T1000 (cell line): ENCODE results near the gene PAQR3.
"Not testable (repeated sequence)": the region's sequence is repeated elsewhere in the genome, so short reads cannot be mapped to it uniquely, and the experiment has no call there.

Experiments used
- DNase-seq: peaks from one replicate; lab custom pipeline; 2025; ENCODE audit warnings: mixed read lengths; lab: John Stamatoyannopoulos, UW

PAQR3 gene

DNA sequence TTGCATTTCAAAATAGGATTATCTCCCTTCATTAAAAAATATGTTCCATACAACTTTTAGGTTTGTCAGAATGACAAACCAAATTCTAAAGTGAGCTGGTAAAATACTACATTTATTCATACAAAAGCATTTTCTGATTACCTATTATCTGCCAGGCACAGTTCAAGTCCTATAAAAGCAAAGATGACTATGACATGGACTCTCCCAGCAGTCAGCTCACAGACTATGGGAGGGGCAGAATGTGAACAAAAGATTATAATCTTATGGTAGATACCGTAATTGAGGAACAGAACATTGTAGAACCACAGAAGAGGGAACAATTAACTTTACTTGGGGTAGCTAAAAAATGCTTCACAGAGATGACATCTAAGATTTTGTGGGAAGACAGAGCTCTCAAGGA, 12.4 kb downstream of the PAQR3 start:
- no peak for DNase-seq

GRCh38 chr4:78923464-78924312, 15.6 kb downstream of the PAQR3 start:
- no peak for DNase-seq

DNA sequence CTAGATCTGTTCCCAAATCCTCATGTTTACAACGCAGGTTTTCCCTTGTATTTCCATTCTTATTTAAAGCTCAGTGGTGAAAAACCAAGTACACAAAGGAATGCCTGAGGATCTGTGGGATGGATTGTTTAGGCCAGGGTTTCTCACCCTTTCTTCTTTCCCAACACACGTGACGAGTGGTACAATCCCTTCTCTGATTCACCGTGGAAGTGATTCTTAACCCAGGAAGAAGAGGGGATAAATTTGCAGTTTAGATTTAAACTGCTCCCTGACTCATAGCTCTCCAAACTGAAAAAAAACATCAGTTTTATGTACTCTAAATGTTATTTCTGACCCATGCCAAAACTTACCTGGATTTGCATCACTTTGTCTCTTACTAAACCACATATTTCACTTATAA, 17.0 kb downstream of the PAQR3 start:
- no peak for DNase-seq

GRCh38 chr4:78910612-78911011, 28.6 kb downstream of the PAQR3 start:
- no peak for DNase-seq

DNA sequence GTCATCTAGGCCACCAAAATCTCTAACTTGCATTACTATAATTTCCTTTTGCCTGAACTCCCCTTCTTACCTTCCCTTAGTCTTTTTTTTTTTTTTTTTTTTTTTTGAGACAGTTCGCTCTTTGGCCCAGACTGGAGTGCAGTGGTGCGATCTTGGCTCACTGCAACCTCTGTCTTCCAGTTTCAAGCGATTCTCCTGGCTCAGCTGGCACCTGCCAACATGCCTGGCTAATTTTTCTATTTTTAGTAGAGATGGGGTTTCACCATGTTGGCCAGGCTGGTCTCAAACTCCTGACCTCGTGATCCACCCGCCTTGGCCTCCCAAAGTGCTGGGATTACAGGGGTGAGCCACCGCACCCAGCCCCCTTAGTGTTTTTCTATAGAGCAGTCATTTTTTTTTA, 30.3 kb downstream of the PAQR3 start:
- not testable (repeated sequence) for DNase-seq

DNA sequence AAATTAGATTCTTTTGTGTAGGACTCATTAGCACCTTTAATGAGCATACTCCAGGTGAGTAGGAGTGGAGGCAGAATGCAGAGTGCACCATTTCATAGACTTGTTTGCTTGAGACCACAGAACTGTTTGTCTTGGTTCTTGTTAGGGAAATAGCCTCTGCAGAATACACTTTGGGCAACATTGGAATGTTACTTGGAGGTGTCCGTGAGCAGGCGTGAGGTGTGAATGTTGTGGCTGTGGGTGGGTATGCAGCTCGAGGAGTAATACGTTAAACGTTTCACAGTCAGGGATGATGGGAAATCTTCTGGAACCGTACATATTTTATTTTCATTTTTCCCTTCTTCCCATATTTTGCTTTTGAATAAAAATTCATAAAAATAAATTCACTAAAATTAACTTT, 31.6 kb downstream of the PAQR3 start:
- no peak for DNase-seq

DNA sequence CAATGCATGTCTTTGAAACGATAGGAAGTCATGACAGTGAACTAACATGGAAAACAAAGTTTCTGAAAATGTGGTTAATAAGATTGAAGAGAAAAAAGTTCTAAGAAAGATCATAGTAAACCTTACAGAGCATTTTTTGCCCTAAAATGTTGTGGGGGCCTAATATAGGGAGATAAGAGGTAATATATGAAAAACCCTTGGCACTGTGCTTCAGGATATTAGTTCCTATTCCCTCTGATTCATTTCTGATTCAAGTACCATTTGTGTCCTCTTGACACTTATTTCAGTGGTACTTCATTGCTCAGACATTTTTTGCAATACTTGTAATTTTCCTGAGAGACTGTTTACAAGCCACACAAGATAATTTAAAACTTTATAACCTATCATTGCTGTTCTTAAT, 35.1 kb downstream of the PAQR3 start:
- no peak for DNase-seq

- no peak for DNase-seq
Observed at GRCh38 chr4:78902298-78902697, 36.9 kb downstream of the PAQR3 start.

GRCh38 chr4:78901882-78902281, 37.4 kb downstream of the PAQR3 start:
- DNase-seq: no peak

GRCh38 chr4:78899302-78899701, 39.9 kb downstream of the PAQR3 start:
- no peak for DNase-seq

- no peak for DNase-seq
Observed at GRCh38 chr4:78889955-78890354, 49.3 kb downstream of the PAQR3 start.

DNA sequence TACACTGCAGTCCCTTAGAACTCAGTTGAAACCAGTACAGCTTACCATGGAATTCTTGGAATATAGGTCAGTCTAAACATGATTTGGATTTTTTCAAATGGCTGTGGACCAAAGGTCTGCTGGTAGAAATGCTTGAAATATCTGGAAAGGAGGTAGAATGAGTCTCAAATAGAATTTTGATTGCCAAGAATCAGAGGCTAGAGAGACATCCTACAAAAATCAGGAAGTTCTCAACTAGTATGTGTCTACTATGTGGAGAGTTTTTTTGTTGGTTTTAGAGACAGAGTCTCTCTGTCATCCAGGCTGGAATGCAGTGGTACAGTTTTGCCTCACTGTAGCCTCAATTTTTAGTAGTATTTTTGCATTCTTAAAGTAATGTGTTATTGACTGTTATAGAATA, 53.6 kb downstream of the PAQR3 start:
- DNase-seq: no peak

DNA sequence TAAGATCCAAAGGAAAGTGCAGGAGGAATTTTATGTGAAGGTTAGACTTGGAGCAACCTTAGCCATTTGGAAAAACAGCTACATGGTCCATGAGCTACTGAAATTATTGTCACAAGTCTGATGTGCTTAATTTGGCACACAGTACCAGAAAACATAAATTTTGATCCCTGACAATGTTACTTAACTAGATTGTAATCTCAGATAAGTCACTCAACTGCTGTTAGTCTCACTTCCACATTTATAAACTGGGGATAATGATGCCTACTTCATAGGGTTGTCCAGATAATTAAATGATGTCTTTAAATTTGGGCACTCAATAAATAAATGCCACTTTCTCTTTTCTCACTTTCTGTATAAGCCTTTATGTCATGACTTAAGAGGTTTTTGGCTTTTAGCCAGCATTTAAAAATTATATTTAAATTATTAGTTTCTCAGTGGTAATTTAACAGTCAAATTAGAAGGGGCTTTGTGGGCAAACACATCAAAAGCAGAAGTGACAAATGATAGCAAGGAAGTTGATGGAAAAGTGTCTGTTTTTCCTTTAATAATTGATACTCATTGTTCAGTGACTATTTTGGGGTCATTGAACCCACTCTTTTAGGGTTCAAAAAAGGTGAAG, 58.3 kb downstream of the PAQR3 start:
- DNase-seq: no peak

- no peak for DNase-seq
Observed at GRCh38 chr4:78878031-78878430, 61.2 kb downstream of the PAQR3 start.

- no peak for DNase-seq
Observed at GRCh38 chr4:78876568-78877320, 62.5 kb downstream of the PAQR3 start.

DNA sequence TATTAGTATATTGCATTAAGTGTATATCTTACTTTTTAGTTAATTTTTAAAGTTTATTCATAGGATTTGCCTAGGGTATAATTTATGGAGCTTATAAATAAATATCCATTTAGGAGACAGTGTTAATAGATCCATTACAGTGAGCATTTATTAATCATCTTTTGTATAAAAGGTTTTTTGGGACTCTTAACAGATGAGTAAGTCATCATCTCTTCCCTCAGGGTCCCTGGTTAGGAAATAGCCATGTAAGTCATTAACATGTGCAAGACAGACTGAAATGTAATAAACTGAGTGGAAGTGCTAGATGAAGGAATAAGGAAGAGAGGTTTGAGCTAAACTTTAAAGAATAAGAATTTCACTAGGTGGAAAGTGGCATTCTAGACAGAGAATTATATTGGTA, 69.2 kb downstream of the PAQR3 start:
- DNase-seq: no peak

DNA sequence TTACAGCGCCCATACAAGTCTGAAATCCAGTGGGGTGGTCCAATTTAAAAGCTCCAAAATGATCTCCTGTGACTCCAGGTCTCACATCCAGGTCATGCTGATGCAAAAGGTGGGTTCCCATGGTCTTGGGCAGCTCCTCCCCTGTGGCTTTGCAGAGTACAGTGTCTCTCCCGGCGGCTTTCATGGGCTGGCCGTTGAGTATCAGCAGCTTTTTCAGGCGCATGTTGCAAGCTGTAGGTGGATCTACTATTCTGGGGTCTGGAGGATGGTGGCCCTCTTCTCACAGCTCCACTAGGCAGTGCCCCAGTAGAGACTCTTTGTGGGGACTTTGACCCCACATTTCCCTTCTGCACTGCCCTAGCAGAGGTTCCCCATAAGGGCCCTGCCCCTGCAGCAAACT, 70.5 kb downstream of the PAQR3 start:
- not testable (repeated sequence) for DNase-seq

DNA sequence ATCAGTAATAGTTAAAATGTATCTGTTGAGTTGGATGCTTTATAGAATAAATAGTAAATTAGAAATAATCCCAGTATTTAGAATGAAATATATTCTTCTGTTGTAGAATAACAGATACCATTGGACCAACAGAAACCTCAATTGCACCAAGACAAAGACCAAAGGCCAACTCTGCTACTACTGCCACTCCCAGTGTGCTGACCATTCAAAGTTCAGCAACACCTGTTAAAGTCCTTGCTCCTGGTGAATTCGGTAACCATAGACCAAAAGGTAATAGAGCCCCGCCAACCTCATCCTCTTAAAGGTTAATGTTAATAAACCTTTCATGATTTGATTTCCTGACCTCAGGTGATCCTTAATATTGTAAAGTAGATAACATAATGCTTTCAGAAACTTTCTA, 73.8 kb downstream of the PAQR3 start:
- no peak for DNase-seq

GRCh38 chr4:78864405-78865024, 74.7 kb downstream of the PAQR3 start:
- no peak for DNase-seq

GRCh38 chr4:78863991-78864390, 75.2 kb downstream of the PAQR3 start:
- no peak for DNase-seq

DNA sequence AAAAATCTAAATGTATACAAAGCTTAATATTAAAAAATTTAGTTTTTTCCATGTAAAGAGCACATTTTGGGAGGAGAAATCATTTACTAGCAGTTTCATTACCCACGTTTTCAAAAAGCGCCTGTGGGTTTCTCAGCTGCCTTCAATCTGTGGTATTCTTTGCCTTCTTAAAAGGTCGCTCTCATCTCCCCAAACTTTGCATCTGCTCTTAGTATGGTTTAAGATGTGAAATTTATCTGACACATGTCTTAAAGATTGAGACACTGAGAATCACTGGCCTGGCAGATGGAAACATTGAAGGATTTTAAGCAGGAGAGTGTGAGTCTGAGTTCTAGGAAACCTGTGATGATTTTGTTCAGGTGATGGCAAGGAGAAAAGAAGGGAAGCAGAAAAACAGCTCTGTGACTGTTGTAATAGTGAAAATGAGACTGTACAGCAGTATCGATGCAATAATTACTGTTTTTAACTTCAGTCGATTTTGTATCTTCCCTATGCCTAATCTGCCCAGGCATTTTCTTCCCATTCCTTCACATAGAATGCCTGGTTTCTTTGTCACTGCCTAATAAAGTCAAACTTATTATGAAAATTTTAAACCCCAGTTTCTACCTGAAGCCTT, 75.9 kb downstream of the PAQR3 start:
- no peak for DNase-seq

DNA sequence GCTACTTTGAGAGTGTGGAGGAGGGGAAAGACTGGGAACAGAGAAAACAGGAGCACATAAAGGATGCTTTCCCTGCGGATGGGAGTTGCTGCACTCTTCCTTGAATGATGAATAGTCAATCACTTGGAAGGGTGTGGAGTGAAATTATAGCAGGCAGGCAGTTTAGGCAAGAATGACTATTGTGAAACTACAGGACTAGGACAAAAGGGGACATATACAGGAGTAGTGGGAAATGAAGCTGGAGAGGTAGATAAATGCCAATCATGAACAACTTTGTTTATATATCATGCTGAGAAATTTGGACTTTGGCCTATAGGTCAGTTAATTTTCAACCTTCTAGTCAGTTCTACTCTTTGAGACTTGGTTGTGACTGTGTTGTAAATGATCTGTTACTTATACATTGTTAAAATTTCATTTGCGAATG, 76.9 kb downstream of the PAQR3 start:
- DNase-seq: no peak
